NK-92 (cell line): ENCODE measurements around the gene CATSPER1.
A peak's percentile ranks its signal among the peaks of the same experiment; 100 is the strongest.

Source experiments
- DNase-seq: peaks from one replicate; lab custom pipeline; 2025; ENCODE audit not compliant: unreplicated experiment; lab: John Stamatoyannopoulos, UW

Gene CATSPER1

DNA sequence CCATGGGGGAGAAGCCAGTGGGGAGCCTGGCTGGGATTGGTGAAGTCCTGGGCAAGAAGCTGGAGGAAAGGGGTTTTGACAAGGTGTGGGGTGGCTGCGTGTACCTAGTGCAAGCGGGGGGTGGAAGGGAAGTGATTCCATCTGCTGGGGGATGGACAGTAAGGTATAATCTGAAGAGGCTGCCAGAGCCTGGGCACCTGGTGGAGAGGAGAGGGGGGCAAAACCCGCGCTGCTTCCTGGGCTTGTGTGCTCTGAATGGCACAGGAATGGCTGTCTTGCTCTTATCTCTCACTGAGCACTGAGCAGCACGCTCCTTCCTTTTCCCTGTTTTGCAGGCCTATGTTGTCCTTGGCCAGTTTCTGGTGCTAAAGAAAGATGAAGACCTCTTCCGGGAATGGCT, 23.0 kb downstream of the CATSPER1 start:
- no peak for DNase-seq

DNA sequence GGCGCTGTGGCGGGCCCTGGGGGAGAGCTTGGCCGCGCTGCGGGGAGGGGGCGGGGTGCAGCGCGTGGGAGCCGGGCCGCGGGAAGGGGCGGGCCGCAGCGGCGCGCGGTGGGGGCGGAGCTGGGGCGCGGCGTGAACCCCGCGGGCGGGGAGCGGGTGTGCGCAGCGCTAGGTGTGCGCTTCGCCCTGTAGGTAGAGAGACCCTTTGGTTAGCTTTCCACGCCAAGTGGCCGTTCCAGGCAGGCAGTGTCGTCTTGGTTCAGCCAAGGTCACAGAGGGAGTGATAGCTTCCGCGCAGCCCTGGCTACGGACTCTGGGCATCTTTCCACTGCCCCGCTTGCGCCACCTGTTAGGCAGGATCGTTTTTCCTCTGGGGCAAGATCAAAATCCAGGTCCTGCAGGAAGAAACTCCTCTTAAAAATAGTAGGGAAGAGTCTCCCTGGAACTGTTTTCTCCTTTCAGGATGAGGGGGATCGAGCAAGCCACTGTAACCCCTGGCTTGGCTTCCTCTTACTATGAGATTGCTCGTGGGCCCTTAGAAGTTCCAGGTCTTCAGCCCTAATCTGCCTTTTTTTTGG, 23.5 kb downstream of the CATSPER1 start:
- DNase-seq: no peak

DNA sequence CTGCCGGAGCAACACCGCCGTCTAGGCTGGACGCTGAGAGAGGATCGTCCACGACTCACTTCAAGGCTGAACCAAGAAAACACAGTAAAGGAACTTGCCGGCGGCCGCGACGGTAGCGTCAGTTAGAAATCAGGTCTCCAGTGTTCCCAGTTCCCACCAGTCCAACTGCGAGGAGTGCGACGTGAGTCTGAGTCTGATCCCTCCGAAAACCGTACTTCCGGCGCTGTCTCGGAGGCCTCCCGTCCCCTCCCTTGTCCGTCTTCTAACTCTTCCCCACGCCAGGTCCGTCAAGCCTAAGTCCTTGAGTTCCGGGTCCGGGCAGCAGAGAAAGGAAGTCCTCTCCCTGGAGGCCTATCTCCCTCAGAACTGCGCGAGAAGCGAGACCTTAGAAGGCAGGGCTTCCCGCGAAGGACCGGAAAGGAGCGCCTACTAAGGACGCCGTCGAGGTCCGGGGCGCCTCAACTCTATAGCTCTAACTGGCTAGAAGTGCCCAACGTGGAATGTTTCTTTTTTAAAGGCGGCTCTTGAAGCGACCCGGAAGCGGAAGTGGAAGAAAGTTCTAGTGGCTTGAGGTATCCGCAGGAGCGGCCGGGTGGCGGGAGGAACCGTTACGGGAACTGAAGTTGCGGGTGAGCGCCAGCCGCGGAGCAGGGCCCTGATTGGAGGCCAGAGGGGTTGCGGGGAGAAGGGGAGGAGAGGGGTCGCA, 24.2 kb downstream of the CATSPER1 start, which contains the start of the genes BANF1 and EIF1AD:
Gene BANF1, plus strand, starts transcription at position 562 of the 706 bp plus-strand sequence. CDS start 748 bp downstream, outside the sequence.
Gene EIF1AD, minus strand, starts transcription at position 216 of the 706 bp plus-strand sequence. CDS start 1,768 bp downstream, outside the sequence.
- DNase-seq: peak; percentile 63

DNA sequence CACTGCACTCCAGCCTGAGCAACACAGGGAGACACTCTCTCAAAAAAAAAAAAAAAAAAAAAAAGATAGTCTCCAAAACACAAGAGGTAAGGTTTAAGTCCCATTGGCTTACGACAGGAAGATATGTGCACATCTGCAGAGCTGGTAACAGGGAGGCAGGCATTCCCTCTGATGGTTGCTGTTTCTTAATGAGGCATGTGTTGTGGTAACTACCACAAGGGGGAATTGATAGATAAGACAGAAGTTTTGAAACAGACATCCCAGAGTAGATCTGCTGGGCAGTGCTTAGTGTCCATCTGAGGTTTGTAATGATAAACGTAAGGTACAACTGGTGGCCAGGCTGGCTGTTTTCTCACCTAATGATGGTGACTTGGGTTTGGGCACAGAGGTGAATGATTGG, 29.0 kb downstream of the CATSPER1 start:
- no peak for DNase-seq

DNA sequence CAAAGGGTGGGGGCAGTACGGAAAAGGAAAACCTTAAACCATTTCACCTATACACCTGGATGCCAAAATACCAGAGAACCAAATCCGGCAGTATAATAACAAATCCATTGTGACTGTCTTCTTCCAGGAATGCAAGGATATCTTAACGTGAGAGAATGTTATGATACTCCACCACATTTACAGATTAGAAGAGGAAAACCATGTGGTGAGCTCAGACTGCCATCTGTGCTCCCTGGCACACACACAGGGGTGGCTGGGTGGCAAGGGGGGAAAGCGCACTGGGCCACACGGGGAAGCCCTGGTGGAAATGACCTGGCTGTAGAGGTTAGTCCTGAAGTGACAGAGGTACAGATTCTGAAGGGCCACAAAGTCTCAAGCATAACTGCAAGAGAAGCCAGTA, 34.2 kb downstream of the CATSPER1 start:
- DNase-seq: no peak

DNA sequence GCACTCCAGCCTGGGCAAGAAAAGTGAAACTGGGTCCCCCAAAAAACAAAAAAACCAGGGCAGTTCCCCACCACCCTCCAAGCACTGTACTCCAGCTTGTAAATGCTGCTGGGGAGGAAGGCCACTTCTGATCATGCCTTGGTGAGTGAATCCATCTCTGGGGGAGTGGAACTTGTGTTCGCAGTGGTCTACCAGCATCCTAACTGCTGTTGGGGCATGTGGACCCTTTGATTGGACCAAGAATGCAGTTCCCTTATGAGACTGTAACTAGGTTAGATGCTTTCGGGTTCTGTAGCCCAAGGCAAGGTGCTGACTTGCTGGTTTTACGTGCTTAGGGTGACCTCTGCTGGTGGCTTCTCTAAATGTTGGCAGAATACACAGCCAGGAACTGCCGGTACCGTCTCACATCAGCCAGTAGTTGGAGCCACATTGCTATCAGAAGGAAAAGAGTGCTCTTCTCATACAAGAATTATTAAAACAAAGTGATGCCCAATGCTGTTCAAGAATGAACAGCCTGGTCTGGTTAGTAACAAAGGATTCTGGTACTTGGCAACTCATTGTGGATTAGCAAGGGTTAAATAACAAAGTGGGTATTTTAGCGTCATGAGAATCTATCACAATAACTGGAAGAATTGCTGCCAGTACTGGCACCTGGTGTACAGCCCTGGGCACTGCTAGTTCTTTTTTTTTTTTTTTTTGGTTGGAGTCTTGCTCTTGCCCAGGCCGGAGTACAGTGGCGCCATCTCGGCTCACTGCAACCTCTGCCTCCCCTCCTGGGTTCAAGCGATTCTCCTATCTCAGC, 37.3 kb downstream of the CATSPER1 start:
- peak; percentile 63 for DNase-seq

DNA sequence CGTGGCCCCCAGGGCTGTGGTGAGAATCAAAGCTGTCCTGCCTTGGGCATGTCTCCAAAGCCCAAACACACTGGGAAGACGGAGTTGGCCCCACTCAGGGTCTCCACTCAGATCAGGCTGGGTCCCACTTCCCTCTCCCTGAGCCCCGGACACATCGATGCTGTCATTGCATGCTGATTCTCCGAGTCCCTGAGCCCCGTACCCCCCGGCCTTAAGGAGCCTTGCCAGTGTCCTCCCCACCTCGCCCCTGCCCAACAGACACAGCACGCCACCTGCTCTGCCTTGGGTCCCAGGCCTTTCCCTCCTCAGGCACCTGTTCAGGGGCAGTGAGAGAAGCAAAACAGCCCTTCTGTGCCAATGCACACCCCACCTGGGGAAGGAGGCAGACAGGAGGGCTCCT, 38.9 kb downstream of the CATSPER1 start:
- no peak for DNase-seq

DNA sequence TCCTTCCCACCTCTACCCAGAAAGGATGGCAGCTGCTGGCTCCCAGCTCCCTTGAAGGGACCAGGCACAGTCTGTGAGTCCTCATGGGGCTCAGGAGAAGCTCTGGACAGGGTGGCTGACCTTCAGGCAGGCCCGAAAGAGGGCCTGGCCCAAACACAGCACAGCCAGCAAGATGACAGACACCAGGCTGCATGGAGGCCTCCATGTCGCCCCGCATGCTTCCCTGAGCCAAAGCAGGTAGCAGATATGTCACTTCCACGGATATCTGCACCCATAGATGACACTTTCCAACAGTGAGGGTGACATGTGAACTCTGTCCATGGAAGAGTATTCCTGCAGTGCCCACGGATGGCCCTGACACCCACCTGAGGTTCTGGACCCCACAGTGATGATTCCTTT, 42.7 kb downstream of the CATSPER1 start:
- no peak for DNase-seq

DNA sequence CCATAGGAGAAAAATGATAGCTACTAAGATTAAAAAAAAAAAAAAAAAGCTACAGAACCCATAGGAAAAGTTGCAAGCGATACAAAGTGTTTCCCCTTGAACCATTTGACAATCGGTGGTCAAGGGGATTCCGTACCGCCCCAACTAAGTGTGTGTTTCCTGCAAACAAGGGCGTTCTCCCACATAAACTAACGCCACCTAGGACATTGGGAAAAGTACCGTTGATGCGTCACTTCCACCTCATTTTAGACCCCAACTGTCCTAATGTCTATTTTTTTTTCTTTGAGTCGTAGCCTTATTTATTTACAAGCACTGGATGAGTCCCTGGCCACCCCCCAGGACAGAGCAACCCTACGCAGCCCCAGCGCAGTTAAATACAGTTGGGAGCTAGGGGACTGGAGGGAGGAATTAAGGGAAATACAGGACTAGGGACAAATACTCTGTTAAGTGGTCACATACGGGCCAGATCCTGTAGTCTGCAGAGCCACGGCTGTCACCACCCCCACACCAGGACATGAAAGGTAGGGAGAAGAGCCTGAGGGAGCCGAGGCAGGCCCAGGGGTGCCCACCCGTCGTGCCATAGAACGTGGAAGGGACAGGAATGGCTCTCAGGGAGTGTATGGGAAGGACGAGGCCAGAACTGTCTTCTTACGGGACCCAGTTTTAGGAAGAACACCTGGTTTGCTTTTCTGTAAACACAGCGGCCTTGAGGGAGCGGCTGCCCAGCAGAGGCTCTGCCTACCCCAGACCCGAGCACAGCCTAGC, 43.3 kb downstream of the CATSPER1 start:
- DNase-seq: no peak

DNA sequence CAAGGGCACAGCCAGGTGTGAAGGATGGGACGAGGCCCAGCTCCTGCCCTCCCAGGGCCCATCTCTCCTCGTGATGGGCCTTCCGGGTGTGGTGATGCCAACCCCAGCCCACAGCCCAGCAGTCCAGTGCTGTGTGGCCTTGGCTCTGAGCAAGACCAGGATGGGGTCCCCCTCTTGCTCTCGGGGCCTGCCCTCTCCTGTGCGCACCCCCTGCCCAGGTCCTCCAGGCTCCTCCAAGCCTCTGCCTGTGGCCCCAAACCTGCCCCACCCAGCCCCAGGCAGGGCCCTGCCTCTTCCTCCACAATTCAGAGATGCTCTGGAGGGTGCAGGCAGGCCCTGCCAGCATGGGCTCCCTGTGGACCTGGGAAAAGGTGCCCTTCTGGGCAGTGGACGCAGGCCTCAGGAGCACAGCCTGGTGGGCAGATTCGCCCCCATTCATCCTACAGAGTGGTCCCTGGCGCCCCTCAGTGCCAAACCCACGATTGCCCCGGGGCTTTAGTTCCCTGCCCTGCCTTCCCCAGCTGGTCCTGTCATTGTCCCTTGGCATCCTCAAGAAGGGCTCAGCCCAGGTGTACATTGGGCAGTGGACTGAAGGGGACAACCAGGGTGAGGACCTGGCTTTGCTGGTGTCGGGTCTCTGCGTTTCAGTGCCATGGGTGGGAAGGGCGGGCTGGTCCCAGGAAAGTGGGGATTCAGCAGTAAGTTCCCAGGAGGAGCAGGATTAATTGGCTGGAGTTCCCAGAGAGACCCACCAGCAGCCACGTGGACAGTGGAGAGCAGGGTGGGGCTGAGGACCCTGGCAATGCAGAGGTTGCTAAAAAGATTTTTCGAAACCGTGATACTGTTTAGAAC, 44.1 kb downstream of the CATSPER1 start:
- no peak for DNase-seq

DNA sequence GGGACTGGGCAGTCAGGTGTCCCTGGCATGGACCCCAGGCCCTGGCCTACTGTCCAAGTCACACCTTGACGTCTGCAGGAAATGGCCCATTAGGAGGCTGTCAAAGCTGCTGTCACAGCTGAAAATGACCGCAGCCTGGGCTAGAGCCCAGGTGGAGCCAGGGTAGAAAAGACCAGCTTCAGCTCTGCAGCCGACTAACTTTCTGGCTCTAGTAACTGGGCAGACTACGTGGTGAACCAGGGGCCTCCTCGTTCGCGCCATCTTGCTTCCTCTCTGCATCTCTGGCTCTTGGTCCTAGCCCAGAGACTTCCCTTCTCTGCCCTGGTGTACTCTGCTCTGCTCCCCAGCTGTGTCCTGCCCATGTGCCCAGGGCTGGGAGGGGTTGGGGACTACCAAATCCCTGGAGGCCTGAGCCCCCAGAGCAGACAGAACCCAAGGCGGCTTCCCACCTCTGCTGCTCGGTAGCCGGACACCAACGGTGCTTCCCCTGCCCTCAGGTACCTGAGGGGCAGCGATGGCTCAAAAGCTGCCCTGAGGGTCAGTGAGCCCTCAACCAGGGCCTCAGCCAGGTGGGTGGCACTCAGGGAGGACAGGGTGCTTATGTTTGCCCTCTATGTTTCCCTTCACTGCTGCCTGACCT, 45.1 kb downstream of the CATSPER1 start:
- no peak for DNase-seq

DNA sequence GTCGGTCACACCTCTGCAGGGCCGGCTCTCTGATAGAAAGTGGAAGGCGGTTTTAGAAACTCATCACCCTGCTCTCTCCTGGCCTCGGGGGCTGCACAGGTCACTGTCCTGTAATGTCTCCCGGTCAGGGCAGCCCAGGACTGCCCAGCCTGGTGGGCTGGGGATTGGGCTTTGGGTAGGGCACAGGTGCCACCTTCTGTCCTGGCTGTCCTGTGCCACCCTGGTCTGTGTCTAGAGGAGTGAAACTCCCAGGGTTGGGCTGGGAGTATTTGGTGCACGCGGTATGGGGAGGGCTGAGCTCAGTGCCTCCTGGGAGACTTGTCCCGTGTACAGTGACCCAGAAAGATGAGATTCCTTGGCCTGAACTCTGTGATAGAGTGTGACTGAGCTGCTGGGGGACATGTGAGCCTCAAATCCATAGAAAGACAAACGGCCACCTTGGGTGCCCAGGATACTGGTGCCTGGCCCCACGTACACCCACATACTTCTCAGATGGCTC, 47.0 kb downstream of the CATSPER1 start:
- DNase-seq: no peak

DNA sequence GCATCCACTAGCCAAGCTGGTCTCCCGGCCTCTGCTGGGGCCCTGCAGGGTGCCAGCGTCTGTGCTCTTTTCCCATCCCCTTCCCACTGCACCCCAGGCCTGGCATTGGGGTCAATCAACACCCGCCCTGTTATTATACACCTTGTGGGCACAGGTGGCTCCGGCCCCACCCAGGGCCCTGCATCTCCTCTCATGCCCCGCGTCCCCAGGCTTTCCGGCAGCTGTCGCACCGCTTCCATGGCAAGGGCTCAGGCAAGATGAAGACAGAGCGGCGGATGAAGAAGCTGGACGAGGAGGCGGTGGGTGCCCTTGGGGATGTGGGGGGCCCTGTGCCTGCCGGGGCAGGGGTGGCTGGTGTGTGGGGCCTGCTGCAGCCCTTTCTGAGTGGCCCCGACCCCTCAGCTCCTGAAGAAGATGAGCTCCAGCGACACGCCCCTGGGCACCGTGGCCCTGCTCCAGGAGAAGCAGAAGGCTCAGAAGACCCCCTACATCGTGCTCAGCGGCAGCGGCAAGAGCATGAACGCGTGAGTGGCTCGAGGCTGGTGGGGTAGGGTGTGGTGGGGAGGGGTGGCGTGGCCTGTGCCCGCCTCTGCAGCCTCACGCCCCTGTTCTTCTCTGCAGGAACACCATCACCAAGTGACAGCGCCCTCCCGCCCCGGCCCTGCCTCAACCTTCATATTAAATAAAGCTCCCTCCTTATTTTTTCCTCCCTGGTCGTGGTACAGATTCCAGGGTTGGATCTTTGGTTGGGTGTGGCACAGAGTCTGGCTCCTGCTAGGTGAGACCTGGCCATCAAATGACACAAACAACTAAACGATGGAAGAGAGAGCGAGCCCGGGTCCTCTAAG, 47.7 kb downstream of the CATSPER1 start:
- DNase-seq: no peak

DNA sequence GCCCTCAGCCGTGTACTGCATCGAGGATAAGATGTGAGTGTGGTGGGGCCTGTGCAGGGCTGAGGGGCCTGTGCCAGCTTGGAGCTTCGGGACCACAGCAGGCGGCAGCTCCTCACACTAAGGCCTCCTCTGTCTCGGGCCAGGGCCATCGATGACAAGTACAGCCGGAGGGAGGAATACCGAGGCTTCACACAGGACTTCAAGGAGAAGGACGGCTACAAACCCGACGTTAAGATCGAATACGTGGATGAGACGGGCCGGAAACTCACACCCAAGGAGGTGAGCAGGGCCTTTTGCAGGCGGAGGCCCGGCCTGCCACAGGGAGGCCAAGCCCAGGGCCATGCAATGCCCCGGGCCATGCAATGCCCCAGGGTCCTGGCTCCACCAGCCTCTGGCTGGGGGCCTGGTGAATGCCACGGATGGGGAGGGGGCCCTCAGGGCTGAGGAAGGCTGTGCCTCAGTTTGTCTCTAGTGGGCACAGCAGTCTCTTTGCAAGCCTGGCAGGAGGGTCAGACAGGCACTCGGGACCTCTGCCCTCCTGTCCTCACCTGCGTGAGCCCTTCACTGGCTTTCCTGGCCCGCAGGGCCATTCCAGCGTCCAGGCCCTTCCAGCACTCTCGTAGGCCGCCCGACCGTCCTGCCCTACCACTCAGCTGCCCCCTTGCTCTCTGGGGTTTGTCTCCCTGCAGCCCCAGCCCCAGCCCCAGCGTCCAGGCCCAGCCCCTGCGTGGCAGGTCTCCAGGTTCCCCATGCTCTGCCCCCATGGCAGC, 48.5 kb downstream of the CATSPER1 start:
- DNase-seq: no peak

DNA sequence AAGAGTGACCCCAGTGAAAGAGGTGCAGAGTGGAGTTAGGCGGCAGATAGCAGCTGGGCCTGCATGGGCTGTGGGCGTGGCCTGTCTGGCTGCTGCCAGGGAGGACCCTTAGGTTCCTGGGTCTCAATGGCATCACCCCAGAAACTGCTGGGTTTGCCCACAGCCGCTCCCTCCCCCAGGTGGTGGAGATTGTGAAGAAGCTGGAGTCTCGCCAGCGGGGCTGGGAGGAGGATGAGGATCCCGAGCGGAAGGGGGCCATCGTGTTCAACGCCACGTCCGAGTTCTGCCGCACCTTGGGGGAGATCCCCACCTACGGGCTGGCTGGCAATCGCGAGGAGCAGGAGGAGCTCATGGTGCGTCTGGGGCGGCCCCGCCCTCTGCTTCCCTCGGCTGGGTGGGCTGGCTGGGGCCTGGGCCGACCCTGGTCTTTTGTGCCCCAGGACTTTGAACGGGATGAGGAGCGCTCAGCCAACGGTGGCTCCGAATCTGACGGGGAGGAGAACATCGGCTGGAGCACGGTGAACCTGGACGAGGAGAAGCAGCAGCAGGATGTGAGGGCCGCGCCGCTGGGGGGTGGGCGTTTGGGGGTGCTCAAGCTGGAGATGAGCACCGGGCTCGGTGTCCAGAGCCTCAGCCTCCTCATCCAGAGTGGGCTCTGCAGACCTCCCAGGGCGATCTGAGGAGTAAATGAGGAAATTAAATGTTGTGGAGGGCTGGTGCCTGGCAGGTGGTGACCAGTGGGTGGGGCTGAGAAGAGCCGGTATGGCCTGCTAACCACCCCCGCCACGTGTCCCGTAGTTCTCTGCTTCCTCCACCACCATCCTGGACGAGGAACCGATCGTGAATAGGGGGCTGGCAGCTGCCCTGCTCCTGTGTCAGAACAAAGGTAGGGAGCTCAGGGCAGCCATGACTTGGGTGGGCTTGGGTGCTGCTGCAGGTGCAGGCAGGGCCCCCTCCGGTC, 49.8 kb downstream of the CATSPER1 start:
- DNase-seq: no peak

DNA sequence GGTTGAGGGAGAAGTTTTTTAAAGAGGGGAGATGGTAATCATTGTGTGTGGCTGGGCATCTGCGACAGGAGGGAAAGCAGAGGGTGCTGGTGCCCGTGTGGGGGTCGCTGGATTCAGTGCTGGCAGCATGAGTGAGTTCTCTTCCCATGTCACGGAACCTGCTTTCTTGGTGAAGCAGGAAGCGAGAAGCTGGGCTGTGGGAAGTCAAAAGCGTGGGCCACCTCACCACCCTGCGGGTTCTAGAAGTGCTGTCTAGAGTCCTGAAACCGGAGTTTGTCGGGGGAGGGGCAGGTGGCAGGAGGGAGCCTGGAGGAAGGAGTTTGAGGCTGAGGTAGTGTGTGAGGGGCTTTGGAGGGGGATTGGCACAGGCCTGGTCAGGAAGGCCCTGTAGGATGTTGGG, 50.5 kb downstream of the CATSPER1 start:
- no peak for DNase-seq
